Measurements from ENCODE around the gene FCGR3A. TPM values are rescaled to one million over a fixed set of nuclear protein-coding genes. Genes with fewer than 3 reads are reported as not detected.
"Not testable (repeated sequence)": the region's sequence is repeated elsewhere in the genome, so short reads cannot be mapped to it uniquely, and the experiment has no call there.

FCGR3A gene
- total RNA-seq, 4 donors from 2014 or later, result 7.6 to 18.7 (median 10.2) TPM

DNA sequence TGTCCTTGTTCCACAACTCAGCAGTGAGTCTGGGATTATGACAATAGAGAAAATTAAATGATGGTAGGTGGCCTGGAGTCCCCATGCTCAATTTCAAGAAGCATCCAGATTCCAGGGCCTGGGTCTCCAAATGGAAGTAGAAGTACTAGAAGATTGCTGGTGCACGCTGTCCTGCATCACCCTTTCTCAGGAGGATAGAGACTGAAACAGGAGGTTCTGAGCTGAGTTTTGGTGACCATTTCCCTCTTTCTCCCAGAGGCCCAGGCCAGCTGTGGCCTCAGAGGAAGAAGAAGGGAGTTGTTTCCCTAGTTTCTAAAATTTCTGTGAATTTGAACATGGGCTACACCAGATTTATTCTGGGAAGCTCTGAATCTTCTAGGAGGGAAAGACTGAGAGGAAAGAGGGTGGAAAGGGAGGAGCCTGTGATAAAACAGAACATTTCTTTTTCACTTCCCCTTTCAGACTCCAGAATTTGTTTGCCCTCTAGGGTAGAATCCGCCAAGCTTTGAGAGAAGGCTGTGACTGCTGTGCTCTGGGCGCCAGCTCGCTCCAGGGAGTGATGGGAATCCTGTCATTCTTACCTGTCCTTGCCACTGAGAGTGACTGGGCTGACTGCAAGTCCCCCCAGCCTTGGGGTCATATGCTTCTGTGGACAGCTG is 31.4 kb upstream of the FCGR3A start:
- WGBS, result no CpG with 5 or more reads among the region's 4 CpGs
- H3K4me3 ChIP-seq; H3K27me3 ChIP-seq; H3K4me1 ChIP-seq; H3K9me3 ChIP-seq; DNase-seq (ENCODE audit: extremely low spot score); intact Hi-C loops (cut with DNase I); H3K36me3 ChIP-seq; H3K27ac ChIP-seq (replicated peaks in 1 of 4): not testable (repeated sequence)

DNA sequence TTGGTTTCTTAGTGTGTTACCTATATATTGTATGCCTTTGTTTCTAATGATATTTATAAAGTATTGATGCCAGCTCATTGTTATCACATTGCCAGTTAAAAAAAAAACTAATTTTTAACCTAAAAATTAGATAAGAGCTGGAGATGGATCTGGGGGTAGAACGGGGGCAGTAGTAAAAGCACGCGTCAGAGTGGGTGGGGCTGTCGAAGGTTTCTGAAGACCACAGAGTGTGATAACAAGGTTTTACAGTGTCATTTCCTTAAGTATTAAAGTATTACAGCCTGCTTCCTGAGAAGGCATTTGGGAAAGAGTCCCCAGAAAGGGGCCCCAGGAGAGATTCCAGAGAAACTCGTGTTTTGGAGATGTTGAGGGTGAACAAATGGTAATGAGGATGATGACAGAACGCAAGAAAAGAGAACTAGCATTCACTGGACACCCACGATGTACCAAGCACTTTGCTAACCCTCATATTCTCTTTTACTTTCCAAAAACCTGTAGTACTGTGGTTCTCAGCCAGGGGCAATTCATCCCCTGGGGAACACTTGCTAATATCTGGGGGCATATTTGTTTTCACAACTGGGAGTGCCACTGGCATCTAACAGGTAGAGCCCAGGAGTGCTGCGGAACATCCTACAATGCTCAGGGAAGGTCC is 30.4 kb upstream of the FCGR3A start:
- DNase-seq (ENCODE audit: extremely low spot score); H3K9me3 ChIP-seq; H3K36me3 ChIP-seq; H3K27me3 ChIP-seq; H3K27ac ChIP-seq (replicated peaks in 1 of 4); H3K4me3 ChIP-seq; H3K4me1 ChIP-seq; intact Hi-C loops (cut with DNase I): not testable (repeated sequence)
- 92% methylated on average over 2 of the region's 8 CpGs for WGBS

DNA sequence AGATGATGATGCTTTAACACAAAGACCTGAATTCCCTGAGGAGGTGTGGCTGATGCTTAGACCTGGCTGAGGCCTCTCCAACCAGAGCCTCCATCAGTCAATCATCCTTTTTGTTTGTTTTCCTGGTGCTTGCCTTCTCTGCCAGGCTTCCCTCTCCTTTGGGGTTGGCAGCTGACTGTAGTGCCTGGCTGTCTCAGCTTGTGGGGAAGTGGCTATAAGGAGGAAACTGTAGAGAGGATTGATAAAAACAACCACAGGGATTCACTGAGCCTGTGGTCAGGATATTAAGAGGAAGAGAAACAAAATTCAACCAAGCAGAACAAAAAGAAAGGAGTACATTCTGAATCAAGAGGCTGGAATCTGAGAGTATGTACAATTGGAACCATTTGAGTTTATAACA is 27.1 kb upstream of the FCGR3A start:
- H3K36me3 ChIP-seq; H3K4me3 ChIP-seq; DNase-seq (ENCODE audit: extremely low spot score); H3K27ac ChIP-seq (replicated peaks in 1 of 4); H3K27me3 ChIP-seq; intact Hi-C loops (cut with DNase I); H3K9me3 ChIP-seq; H3K4me1 ChIP-seq: not testable (repeated sequence)

DNA sequence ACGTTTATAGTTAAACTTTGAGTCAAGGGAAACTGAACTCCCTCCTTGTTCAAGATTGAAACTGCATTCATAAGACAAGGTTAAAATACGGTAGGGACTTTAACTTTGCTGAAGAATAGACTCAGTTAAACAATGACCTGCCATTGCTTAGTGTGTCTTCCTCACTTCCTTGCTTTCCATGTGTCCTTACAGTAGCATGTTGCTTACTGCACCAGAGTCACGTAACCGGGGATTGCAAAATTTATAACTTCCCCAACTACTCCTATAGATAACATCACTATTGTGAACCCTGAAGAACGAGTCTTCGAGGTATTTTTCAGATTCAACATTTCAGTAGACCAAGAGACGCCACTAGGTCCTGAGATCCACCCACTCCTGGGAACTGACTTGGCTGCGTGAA is 22.1 kb upstream of the FCGR3A start:
- H3K27ac ChIP-seq (replicated peaks in 1 of 4); H3K4me1 ChIP-seq; H3K4me3 ChIP-seq; H3K36me3 ChIP-seq; H3K9me3 ChIP-seq; intact Hi-C loops (cut with DNase I); DNase-seq (ENCODE audit: extremely low spot score); H3K27me3 ChIP-seq: not testable (repeated sequence)
- WGBS, result no CpG with 5 or more reads among the region's 8 CpGs

DNA sequence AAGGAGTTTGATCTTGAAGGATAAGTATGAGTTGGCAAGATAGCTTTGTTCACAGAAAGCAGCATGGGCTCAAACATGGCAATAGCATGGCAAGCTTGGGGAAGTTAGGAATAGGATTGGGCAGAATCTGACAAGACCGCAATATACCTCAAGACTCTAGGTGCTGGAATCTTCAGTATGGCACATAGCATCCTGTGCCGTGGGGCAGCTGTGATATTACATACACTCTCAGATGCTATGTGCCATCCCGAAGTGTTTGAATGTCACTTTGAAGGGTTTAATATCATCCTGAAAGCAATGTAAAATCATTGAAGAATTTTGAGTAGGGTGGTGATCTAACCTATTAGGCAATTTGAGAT is 17.0 kb upstream of the FCGR3A start:
- not testable (repeated sequence) for DNase-seq (ENCODE audit: extremely low spot score); H3K27me3 ChIP-seq; H3K4me3 ChIP-seq; H3K36me3 ChIP-seq; H3K9me3 ChIP-seq; H3K4me1 ChIP-seq; H3K27ac ChIP-seq (replicated peaks in 1 of 4)
- WGBS, result 100% methylated on average over 1 of the region's 3 CpGs
- intact Hi-C loops (cut with DNase I), result loop anchor here (10.0 kb wide), 1 partner anchor 178 kb away; the partner anchor contains the start of gene DUSP12

DNA sequence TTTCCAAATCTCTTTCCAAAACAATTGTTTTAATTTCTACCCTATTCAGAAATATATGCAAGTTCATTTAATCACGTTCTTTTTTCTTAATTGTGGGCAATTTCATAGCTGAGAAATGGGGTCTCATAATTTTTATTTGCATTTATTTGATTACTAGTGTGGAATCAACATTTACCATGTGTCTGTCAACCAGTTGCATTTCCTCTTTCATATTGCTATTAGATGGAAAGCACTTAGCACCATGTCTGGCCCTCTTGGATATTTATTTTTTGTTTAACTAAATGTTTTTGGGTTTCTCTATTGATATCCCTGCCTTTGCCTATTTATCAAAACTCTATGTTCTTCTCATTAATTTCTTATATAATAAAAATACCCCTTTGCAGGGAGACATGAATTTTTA is 13.9 kb upstream of the FCGR3A start:
- intact Hi-C loops (cut with DNase I), result loop anchor here (10.0 kb wide), 1 partner anchor 181 kb away; the partner anchor contains the start of gene DUSP12
- H3K27ac ChIP-seq (replicated peaks in 1 of 4); H3K9me3 ChIP-seq; H3K4me3 ChIP-seq; DNase-seq (ENCODE audit: extremely low spot score); H3K27me3 ChIP-seq; H3K36me3 ChIP-seq; H3K4me1 ChIP-seq: not testable (repeated sequence)
- WGBS, result 68% methylated on average over 1 of the region's 1 CpG

DNA sequence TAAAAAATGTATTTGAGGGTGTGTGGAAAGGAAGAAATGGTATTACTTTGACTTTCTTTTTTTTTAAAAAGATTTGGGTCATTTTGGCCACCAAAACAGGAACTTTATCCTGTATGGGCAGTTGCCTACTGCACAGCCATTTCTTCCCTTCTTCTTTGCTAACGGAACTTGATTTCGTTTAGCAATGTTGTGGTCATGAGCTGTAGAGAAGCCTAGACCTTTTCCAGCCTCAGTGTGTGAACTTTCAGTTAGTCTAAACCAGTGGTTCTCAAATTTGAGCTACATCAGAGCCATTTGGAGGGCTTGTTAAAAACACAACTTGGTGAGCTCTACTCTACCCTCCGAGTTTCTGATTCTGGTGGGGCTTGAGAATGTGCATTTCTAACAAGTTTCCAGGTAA is 12.8 kb upstream of the FCGR3A start:
- not testable (repeated sequence) for DNase-seq (ENCODE audit: extremely low spot score); H3K36me3 ChIP-seq; H3K4me3 ChIP-seq; H3K27ac ChIP-seq (replicated peaks in 1 of 4); H3K9me3 ChIP-seq; H3K27me3 ChIP-seq; H3K4me1 ChIP-seq
- 72% methylated on average over 3 of the region's 3 CpGs for WGBS
- intact Hi-C loops (cut with DNase I), result loop anchor here (10.0 kb wide), 1 partner anchor 182 kb away; the partner anchor contains the start of gene DUSP12

DNA sequence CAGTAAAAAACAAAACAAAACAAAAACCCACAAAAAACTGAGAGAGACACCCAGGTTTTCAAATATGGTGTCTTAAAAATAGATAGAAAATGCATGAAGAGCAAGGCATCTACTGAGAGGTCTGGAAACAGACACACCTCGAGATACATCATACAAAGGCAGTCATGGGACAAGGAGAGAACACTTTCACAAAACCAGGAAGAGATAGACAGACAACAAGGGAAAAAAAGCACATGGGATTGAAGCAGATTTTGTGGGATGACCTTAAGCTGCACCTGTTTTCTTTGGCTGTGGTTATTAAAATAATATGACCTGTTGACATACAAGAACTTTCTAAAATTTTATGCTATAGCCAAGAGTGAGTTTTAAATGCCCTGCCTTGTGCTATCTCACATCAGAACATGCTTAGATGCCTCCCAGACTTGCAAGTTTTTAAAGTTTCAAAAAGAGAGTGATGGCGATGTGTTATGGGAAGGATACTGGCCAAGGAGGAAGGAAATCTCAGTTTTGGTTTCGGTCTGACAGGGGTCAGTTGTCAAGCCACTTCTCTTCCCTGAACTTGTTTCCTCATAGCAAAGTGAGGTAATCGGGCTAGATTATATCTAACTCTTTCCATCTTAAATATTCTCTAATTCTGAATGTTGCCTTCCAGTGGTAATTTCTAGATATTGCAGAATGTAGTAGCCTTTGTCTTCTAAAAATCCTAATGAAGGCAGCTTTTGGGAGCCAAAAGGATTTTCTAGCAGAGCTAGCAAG is 11.5 kb upstream of the FCGR3A start:
- not testable (repeated sequence) for H3K27me3 ChIP-seq; H3K36me3 ChIP-seq; H3K4me1 ChIP-seq; DNase-seq (ENCODE audit: extremely low spot score); H3K9me3 ChIP-seq; H3K27ac ChIP-seq (replicated peaks in 1 of 4); H3K4me3 ChIP-seq
- intact Hi-C loops (cut with DNase I), result loop anchor here (10.0 kb wide), 1 partner anchor 184 kb away; the partner anchor contains the start of gene DUSP12
- WGBS, result 52% methylated on average over 4 of the region's 4 CpGs

DNA sequence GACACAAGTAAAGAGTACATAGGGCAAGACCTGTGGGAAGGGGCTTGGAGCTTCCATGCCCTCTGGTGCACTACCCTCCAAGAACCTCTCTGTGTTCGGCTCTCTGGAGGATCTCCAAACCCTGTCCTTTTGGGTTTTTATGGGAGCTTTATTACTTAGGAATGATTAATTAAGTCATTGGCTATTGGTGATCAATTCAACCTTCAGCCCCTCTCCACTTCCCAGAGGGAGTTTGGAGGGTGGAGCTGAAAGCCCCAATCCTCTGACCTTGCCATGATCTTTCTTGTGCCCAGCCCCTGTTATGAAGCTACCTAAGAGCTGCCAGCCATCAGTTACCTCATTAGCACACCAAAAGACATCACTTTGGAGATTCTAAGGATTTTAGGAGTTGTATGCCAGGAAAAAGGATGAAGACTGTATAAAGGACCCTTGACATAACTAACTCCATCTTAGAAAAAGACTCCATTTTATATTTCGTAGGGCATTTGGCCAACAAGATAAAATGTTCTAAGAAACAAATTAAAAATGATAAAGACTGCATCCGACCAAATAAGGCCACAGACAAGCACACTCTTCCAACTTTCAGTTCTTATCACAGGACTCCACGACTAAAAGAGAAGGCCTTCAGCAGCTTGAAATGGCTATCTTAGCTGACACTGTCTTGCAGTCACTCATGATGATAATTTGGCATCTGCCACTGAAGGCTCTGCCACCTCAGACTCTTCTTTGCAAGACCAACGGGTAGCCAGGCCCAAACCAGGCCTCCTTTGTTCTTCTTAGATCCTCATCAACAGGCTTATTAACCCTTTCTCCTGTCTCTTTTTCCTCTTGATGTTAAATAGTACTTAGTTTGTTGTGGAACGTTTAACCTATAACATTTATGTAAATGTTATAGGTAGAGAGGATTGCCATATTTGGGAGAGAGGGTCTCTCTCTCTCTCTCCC is 8.2 kb upstream of the FCGR3A start:
- H3K27me3 ChIP-seq; intact Hi-C loops (cut with DNase I); DNase-seq (ENCODE audit: extremely low spot score); H3K27ac ChIP-seq (replicated peaks in 1 of 4); H3K4me3 ChIP-seq; H3K4me1 ChIP-seq; H3K36me3 ChIP-seq; H3K9me3 ChIP-seq: not testable (repeated sequence)
- WGBS, result 67% methylated on average over 4 of the region's 6 CpGs

DNA sequence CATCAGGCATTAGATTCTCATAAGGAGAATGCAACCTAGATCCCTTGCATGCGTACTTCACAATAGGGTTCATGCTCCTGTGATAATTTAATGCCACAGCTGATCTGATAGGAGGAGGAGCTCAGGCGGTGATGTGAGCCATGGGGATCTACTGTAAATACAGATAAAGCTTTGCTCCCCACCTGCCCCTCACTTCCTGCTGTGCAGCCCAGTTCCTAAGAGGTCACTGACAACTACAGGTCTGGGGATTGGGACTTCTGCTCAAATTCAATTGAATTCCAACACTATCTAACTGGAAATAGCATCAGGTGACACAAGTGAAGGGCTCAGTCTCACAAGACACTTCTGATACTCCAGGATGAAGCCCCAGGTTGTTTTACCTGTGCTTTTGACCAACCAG is 7.4 kb upstream of the FCGR3A start:
- no CpG with 5 or more reads among the region's 2 CpGs for WGBS
- intact Hi-C loops (cut with DNase I); DNase-seq (ENCODE audit: extremely low spot score); H3K4me1 ChIP-seq; H3K27ac ChIP-seq (replicated peaks in 1 of 4); H3K36me3 ChIP-seq; H3K27me3 ChIP-seq; H3K9me3 ChIP-seq; H3K4me3 ChIP-seq: not testable (repeated sequence)

DNA sequence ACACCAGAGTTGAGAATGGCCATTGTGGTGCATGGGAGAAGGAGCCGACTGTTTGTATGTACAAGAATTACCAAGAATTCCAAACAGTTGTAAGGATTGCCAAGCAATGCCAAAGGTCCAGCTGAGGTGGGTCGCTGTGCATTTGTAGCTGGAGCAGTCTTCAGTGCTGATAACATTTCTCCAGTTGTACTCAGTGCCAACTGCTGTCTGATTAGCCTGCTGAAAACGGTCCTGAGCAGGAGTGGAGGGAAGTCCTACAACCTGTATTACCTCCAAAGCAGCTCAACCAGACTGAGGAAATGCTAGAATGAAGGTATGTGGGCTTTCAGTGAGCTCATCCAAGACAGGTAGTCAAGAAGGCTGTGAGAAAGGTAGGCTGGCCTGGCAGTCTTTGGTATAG is 6.5 kb upstream of the FCGR3A start:
- H3K36me3 ChIP-seq; DNase-seq (ENCODE audit: extremely low spot score); H3K4me3 ChIP-seq; H3K9me3 ChIP-seq; H3K27me3 ChIP-seq; intact Hi-C loops (cut with DNase I); H3K4me1 ChIP-seq; H3K27ac ChIP-seq (replicated peaks in 1 of 4): not testable (repeated sequence)
- WGBS, result 67% methylated on average over 3 of the region's 3 CpGs

DNA sequence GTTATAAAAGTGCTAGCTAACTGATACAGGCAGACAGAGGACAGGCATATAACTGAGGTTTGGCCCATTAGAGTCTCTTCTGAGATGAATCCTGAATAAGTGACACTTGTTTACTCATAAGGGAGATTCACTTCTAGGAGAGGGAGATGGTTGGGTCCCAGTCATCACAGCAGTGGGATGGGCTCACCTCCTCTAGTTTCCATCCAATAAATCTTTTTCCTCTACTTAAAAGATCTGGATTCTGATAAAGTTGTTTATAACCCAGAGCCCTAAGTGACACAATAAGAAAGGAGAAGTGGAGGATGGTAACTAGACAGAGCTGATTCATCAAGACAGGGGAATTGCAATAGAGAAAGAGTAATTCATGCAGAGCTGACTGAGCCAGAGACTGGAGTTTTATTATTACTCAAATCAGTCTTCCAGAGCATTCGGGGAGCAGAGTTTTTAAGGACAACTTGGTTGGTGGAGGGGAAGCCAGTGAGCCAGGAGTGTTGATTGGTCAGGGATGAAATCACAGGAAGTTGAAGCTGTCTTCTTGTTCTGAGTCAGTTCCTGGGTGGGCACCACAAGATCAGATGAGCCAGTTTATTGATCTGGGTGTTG is 5.3 kb upstream of the FCGR3A start:
- WGBS, result 63% methylated on average over 1 of the region's 1 CpG
- H3K9me3 ChIP-seq; H3K4me1 ChIP-seq; DNase-seq (ENCODE audit: extremely low spot score); H3K27me3 ChIP-seq; intact Hi-C loops (cut with DNase I); H3K36me3 ChIP-seq; H3K4me3 ChIP-seq: not testable (repeated sequence)
- peak overlapping the region in 1 of 4 donors; percentile 22 for H3K27ac ChIP-seq (replicated peaks in 1 of 4)
